CD4-positive, alpha-beta memory T cell (primary cell): ENCODE results near the gene TSN. TPM values are rescaled to one million over a fixed set of nuclear protein-coding genes. Genes with fewer than 3 reads are reported as not detected.
"Not testable (repeated sequence)": the region's sequence is repeated elsewhere in the genome, so short reads cannot be mapped to it uniquely, and the experiment has no call there.

Experiments
- CTCF ChIA-PET: fragments of 350-600 bp; sonication (Branson Sonifier 250); formaldehyde crosslinking; loops from one replicate; lab custom pipeline; 2021; ENCODE audit warnings: inconsistent platforms; ENCODE audit not compliant: partially characterized antibody; lab: Charles Lee
- POLR2A ChIA-PET: fragments of 350-600 bp; sonication (Branson Sonifier 250); formaldehyde crosslinking; loops from one replicate; lab custom pipeline; 2021; ENCODE audit not compliant: partially characterized antibody; lab: Charles Lee
- DNase-seq, 5 donors: peaks; one replicate each; pipeline versions ENCODE4 v3.0.0 to v3.0.0-alpha.2; 2020 to 2022; ENCODE audit warnings: mixed read lengths in 1 of 5
- H3K27ac ChIP-seq: one replicate; pipeline ENCODE4 v1.7.0; 2013; ENCODE audit warnings: low read depth, low read length
- H3K27me3 ChIP-seq: 2 replicates; pipeline ENCODE4 v1.7.0; 2013; ENCODE audit warnings: mild to moderate bottlenecking, low read length, moderate library complexity; ENCODE audit not compliant: insufficient read depth
- H3K36me3 ChIP-seq: 2 replicates; pipeline ENCODE4 v1.7.0; 2013; ENCODE audit warnings: mild to moderate bottlenecking, low read length, moderate library complexity; ENCODE audit not compliant: insufficient read depth
- H3K4me1 ChIP-seq: 2 replicates; pipeline ENCODE4 v1.7.0; 2013; ENCODE audit warnings: mild to moderate bottlenecking, low read length, moderate library complexity; ENCODE audit not compliant: insufficient read depth
- H3K4me3 ChIP-seq, 2 donors: one replicate each; pipeline ENCODE4 v1.7.0; 2013; ENCODE audit warnings: low read length in 2 of 2, mild to moderate bottlenecking in 1 of 2
- H3K9me3 ChIP-seq, 2 donors: one replicate each; pipeline ENCODE4 v1.7.0; 2013; ENCODE audit warnings: low read length in 2 of 2, control low read depth in 1 of 2; ENCODE audit not compliant: control insufficient read depth in 1 of 2
- H3K27ac Mint-ChIP-seq, 7 donors: one replicate each; pipeline ENCODE4 v1.8.0; 2020 to 2021; ENCODE audit warnings: mixed read lengths in 7 of 7, mild to moderate bottlenecking in 6 of 7, inconsistent platforms in 3 of 7, moderate library complexity in 3 of 7
- H3K27me3 Mint-ChIP-seq, 2 donors: one replicate each; pipeline ENCODE4 v1.8.0; 2020 to 2021; ENCODE audit warnings: mixed read lengths in 2 of 2
- H3K36me3 Mint-ChIP-seq, 2 donors: one replicate each; pipeline ENCODE4 v1.8.0; 2020 to 2021; ENCODE audit warnings: mixed read lengths in 2 of 2, inconsistent platforms in 1 of 2, mild to moderate bottlenecking in 1 of 2
- H3K4me1 Mint-ChIP-seq, 4 donors: one replicate each; pipeline ENCODE4 v1.8.0; 2020 to 2021; ENCODE audit warnings: mixed read lengths in 4 of 4, mild to moderate bottlenecking in 1 of 4
- H3K4me3 Mint-ChIP-seq, 8 donors: one replicate each; pipeline ENCODE4 v1.8.0; 2020 to 2021; ENCODE audit warnings: mixed read lengths in 8 of 8, mild to moderate bottlenecking in 7 of 8, moderate library complexity in 6 of 8, inconsistent platforms in 3 of 8
- H3K9me3 Mint-ChIP-seq, 8 donors: one replicate each; pipeline ENCODE4 v1.8.0; 2020 to 2021; ENCODE audit warnings: mixed read lengths in 8 of 8, mild to moderate bottlenecking in 5 of 8, inconsistent platforms in 3 of 8, moderate library complexity in 1 of 8
- intact Hi-C: fragments of 100-400 bp; cut with micrococcal nuclease; formaldehyde crosslinking; loops from one replicate; pipeline ENCODE4 v1.15.1; 2023
- polyA plus RNA-seq, 2 donors: library from polyadenylated mRNA; unstranded; fragments of 300-500 nt; fragmentation: Illumina TruSeq; gene quantifications; one replicate each; pipeline ENCODE4 v1.2.3, GENCODE V29; 2021
- total RNA-seq, 2 experiments: library from RNA; stranded (reverse); gene quantifications; one replicate each; pipeline ENCODE4 v1.2.3, GENCODE V29; 2021

Gene TSN
- total and polyA plus RNA-seq, 4 experiments from 2014 or later, result 52.4 to 122 (median 61.7) TPM

- H3K36me3 Mint-ChIP-seq, DNase-seq, H3K27me3 Mint-ChIP-seq, H3K27me3 ChIP-seq, H3K27ac Mint-ChIP-seq, H3K9me3 Mint-ChIP-seq, intact Hi-C loops, H3K4me1 ChIP-seq, H3K4me3 Mint-ChIP-seq, H3K9me3 ChIP-seq, H3K27ac ChIP-seq, H3K4me3 ChIP-seq, POLR2A ChIA-PET, CTCF ChIA-PET, H3K36me3 ChIP-seq, H3K4me1 Mint-ChIP-seq: not testable (repeated sequence)
Observed at GRCh38 chr2:121711481-121711880, 44.0 kb upstream of the TSN start.

- H3K27ac Mint-ChIP-seq, result no peak overlapping the region
- POLR2A ChIA-PET, result interaction anchor here (1.7 kb wide), 1 partner anchor 185 kb away, joined by 5 read pairs; the partner anchor contains the start of gene RNU4ATAC
Observed at GRCh38 chr2:121716126-121716525, 39.3 kb upstream of the TSN start.

GRCh38 chr2:121717529-121717928, 37.9 kb upstream of the TSN start:
- Mint-ChIP-seq H3K4me3 (no peak overlapping the region), H3K27ac (no peak overlapping the region), H3K36me3 (no peaks in the 10 kb centered on the region), H3K4me1 (peaks cover 4 to 14% (median 5%) of the 10 kb centered on the region in 4 donors), H3K27me3 (no peaks in the 10 kb centered on the region), H3K9me3 (peaks cover 0 to 4% (median 0%) of the 10 kb centered on the region in 8 donors)
- H3K4me1 ChIP-seq, result no peaks in the 10 kb centered on the region
- no peaks in the 10 kb centered on the region for H3K9me3 ChIP-seq
- POLR2A ChIA-PET, result interaction anchor here (0.6 to 1.7 kb wide), 3 partner anchors 18 to 189 kb away, joined by 3 to 5 read pairs (median 5); partner anchors contain the start of gene RNU4ATAC
- no peak overlapping the region for H3K27ac ChIP-seq
- CTCF ChIA-PET, result interaction anchor here (1.0 to 7.3 kb wide), 7 partner anchors 18 to 315 kb away, joined by 3 to 49 read pairs (median 6); partner anchors contain the start of gene RNU4ATAC
- no peaks in the 10 kb centered on the region for H3K27me3 ChIP-seq
- intact Hi-C loops, result no loop called here
- no peaks in the 10 kb centered on the region for H3K36me3 ChIP-seq
- no peak overlapping the region for H3K4me3 ChIP-seq
- DNase-seq, result no peak

More at GRCh38 chr2:121716126-121716525, 39.3 kb upstream of the TSN start:
- no peak overlapping the region for H3K27ac ChIP-seq
- H3K27me3 ChIP-seq, result no peaks in the 10 kb centered on the region
- DNase-seq, result no peak
- no peaks in the 10 kb centered on the region for H3K4me1 ChIP-seq
- Mint-ChIP-seq H3K9me3 (peaks cover 0 to 4% (median 0%) of the 10 kb centered on the region in 8 donors), H3K4me1 (peaks cover 3 to 6% (median 5%) of the 10 kb centered on the region in 4 donors), H3K4me3 (no peak overlapping the region), H3K36me3 (no peaks in the 10 kb centered on the region), H3K27me3 (no peaks in the 10 kb centered on the region)
- intact Hi-C loops, result no loop called here
- no peaks in the 10 kb centered on the region for H3K9me3 ChIP-seq
- CTCF ChIA-PET, result interaction anchor here (0.9 to 6.3 kb wide), 3 partner anchors 185 to 314 kb away, joined by 3 to 39 read pairs (median 4); partner anchors contain the start of gene RNU4ATAC
- no peaks in the 10 kb centered on the region for H3K36me3 ChIP-seq
- no peak overlapping the region for H3K4me3 ChIP-seq

GRCh38 chr2:121721926-121722325, 33.5 kb upstream of the TSN start:
- no peaks in the 10 kb centered on the region for H3K27me3 Mint-ChIP-seq
- no peak for DNase-seq
- H3K4me1 ChIP-seq, result no peaks in the 10 kb centered on the region
- H3K36me3 ChIP-seq, result peaks cover 2% of the 10 kb centered on the region
- H3K9me3 ChIP-seq, result no peaks in the 10 kb centered on the region
- CTCF ChIA-PET, result interaction anchor here (0.6 to 7.3 kb wide), 3 partner anchors 15 to 319 kb away, joined by 3 to 49 read pairs (median 39); partner anchors contain the start of gene RNU4ATAC
- H3K4me3 Mint-ChIP-seq, result no peak overlapping the region
- H3K27ac Mint-ChIP-seq, result peak overlapping the region in 1 of 7 donors; percentile 57
- no peaks in the 10 kb centered on the region for H3K9me3 Mint-ChIP-seq
- H3K27me3 ChIP-seq, result no peaks in the 10 kb centered on the region
- intact Hi-C loops, result no loop called here
- H3K4me1 Mint-ChIP-seq, result peaks cover 4 to 17% (median 6%) of the 10 kb centered on the region in 4 donors
- peaks cover under 1 to 6% of the 10 kb centered on the region in 2 donors for H3K36me3 Mint-ChIP-seq
- no peak overlapping the region for H3K27ac ChIP-seq
- H3K4me3 ChIP-seq, result no peak overlapping the region
- POLR2A ChIA-PET, result no interaction called here

- H3K27ac Mint-ChIP-seq, result peak overlapping the region in 1 of 7 donors; percentile 11
- no peaks in the 10 kb centered on the region for H3K27me3 Mint-ChIP-seq
- H3K4me3 Mint-ChIP-seq, result no peak overlapping the region
- peaks cover 5 to 11% of the 10 kb centered on the region in 2 donors for H3K36me3 Mint-ChIP-seq
- no peaks in the 10 kb centered on the region for H3K9me3 Mint-ChIP-seq
- peaks cover 7% of the 10 kb centered on the region for H3K36me3 ChIP-seq
- intact Hi-C loops, result no loop called here
- H3K4me1 Mint-ChIP-seq, result peaks cover 4 to 17% (median 6%) of the 10 kb centered on the region in 4 donors
- ChIA-PET POLR2A (no interaction called here), CTCF (interaction anchor here (7.3 kb wide), 1 partner anchor 191 kb away, joined by 49 read pairs; the partner anchor contains the start of gene RNU4ATAC)
- H3K27me3 ChIP-seq, result no peaks in the 10 kb centered on the region
- no peak overlapping the region for H3K27ac ChIP-seq
- no peaks in the 10 kb centered on the region for H3K4me1 ChIP-seq
- H3K4me3 ChIP-seq, result no peak overlapping the region
- no peak for DNase-seq
- no peaks in the 10 kb centered on the region for H3K9me3 ChIP-seq
Observed at GRCh38 chr2:121722479-121722878, 33.0 kb upstream of the TSN start.

DNA sequence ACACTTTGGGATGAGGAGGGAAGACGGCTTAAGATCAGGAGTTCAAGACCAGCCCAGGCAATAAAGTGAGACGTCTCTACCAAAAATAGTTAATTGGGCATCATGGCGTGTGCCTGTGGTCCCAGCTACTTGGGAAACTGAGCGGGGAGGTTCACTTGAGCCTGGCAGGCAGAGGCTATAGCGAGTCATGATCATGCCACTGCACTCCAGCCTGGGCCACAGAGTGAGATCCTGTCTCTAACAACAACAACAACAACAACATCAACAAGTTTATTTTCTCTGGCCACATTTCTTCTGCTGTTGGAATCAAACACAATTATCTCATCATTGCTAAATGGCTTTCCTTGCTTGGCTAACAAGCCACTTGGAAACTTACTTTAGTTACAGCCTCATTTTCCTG, 32.1 kb upstream of the TSN start:
- POLR2A ChIA-PET, result no interaction called here
- Mint-ChIP-seq H3K27me3 (no peaks in the 10 kb centered on the region), H3K4me1 (peaks cover 4 to 17% (median 6%) of the 10 kb centered on the region in 4 donors), H3K36me3 (peaks cover 13 to 19% of the 10 kb centered on the region in 2 donors), H3K9me3 (no peaks in the 10 kb centered on the region), H3K4me3 (no peak overlapping the region), H3K27ac (no peak overlapping the region)
- no peak for DNase-seq
- no peaks in the 10 kb centered on the region for H3K9me3 ChIP-seq
- intact Hi-C loops, result no loop called here
- H3K27me3 ChIP-seq, result no peaks in the 10 kb centered on the region
- H3K27ac ChIP-seq, result no peak overlapping the region
- CTCF ChIA-PET, result interaction anchor here (7.3 kb wide), 1 partner anchor 192 kb away, joined by 49 read pairs; the partner anchor contains the start of gene RNU4ATAC
- H3K4me3 ChIP-seq, result no peak overlapping the region
- H3K4me1 ChIP-seq, result no peaks in the 10 kb centered on the region
- peaks cover 15% of the 10 kb centered on the region for H3K36me3 ChIP-seq

DNA sequence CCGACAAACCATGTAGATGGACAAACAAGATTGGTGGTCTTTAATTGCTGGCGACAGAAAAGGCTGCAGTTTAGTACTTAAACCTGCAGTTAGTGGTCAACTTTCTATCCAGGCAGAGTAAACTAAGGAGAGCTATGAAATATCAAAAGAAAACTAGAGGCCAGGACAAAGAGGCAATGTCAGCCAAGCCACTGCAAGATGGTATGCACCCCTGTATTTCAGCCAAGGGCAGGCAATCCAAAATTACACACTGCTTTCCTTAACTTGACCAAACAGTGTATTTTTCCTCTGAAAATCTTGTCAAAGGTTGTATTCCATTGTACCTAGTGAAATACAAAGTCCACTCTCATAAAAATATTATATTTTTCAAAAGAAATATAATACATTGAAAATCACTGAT, 28.1 kb upstream of the TSN start:
- no peak overlapping the region for H3K4me3 Mint-ChIP-seq
- Histone ChIP-seq H3K4me1 (no peaks in the 10 kb centered on the region), H3K27me3 (no peaks in the 10 kb centered on the region), H3K27ac (no peak overlapping the region), H3K36me3 (peaks cover 40% of the 10 kb centered on the region), H3K9me3 (no peaks in the 10 kb centered on the region), H3K4me3 (no peak overlapping the region)
- H3K4me1 Mint-ChIP-seq, result peaks cover 5 to 24% (median 10%) of the 10 kb centered on the region in 4 donors
- CTCF ChIA-PET, result no interaction called here
- no peak overlapping the region for H3K27ac Mint-ChIP-seq
- peaks cover 0 to 2% (median 0%) of the 10 kb centered on the region in 8 donors for H3K9me3 Mint-ChIP-seq
- no peak for DNase-seq
- peaks cover 35 to 55% of the 10 kb centered on the region in 2 donors for H3K36me3 Mint-ChIP-seq
- POLR2A ChIA-PET, result no interaction called here
- intact Hi-C loops, result no loop called here
- no peaks in the 10 kb centered on the region for H3K27me3 Mint-ChIP-seq
